RWPE1 (cell line): Measurements from ENCODE around the gene PF4V1.

ENCODE experiments used
- CTCF ChIA-PET: fragments of 350-600 bp; sonication (Branson Sonifier 250); formaldehyde crosslinking; extraction: SDS; loops from one replicate; lab custom pipeline; 2021; lab: Yijun Ruan, JAX
- POLR2A ChIA-PET: fragments of 400-600 bp; formaldehyde crosslinking; extraction: SDS; loops from one replicate; lab custom pipeline; 2020; ENCODE audit warnings: antibody characterized with exemption; ENCODE audit not compliant: low non-redundant PET; lab: Yijun Ruan, JAX
- DNase-seq: peaks from one replicate; pipeline ENCODE4 v3.0.0; 2012; ENCODE audit warnings: low spot score
- H3K27ac ChIP-seq: fragments of 450-650 bp; 2 replicates; pipeline ENCODE4 v1.5.1; 2017
- CTCF ChIP-seq: fragments of 450-650 bp; conservative IDR thresholded peaks from 2 replicates; pipeline ENCODE4 v1.5.1; 2017; ENCODE audit warnings: low read depth, mild to moderate bottlenecking

The PF4V1 gene

GRCh38 chr4:73842696-73843095 lies 10.4 kb upstream of the PF4V1 start:
- ChIA-PET POLR2A (no interaction called here), CTCF (interaction anchor here (0.5 to 1.3 kb wide), 2 partner anchors 22 to 30 kb away, joined by 3 read pairs; no protein-coding TSS in a partner anchor)
- DNase-seq: no peak
- H3K27ac ChIP-seq: no peak overlapping the region
- no peak for TF ChIP-seq CTCF

DNA sequence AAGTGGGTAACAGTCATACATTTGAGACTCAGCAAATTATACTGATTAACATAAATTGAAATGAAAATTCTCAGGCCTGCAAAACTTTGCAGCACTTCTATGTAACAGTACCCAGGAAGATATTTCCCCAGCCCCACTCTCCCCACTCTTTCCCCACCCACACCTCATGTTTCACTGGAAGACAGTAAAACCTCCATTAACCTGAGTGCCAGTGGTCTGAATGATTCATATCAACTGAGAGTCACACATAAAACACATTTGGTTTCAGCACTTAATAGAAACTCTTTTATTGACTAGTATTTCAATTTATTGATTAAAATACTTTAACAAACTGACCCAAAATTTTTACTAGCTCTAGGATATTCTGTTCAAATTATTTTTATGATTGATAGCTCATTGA lies 9.7 kb upstream of the PF4V1 start:
- no peak overlapping the region for H3K27ac ChIP-seq
- TF ChIP-seq CTCF: no peak
- no peak for DNase-seq
- ChIA-PET CTCF (interaction anchor here (0.7 to 0.9 kb wide), 2 partner anchors 81 to 290 kb away, joined by 3 to 4 read pairs; no protein-coding TSS in a partner anchor), POLR2A (interaction anchor here (0.7 kb wide), 1 partner anchor 64 kb away, joined by 3 read pairs; no protein-coding TSS in a partner anchor)

DNA sequence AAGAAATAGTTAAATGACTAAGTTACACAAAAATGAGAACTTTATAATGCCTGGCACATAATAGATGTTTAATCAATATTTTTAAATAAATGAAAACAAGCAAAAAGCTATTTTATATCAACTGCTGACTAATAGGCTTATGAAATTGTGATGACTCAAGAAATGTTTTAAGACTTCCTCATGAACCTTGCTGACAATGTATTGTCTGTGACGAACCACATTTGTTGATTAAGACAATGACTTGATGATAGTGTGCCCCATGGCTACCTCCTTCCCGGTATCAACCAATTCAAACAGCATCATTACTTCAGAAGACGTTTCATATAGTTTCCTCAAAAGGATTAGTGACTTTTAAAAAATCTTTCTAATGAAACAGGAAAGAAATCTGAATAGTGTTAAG lies 8.8 kb upstream of the PF4V1 start:
- DNase-seq: peak; percentile 49
- TF ChIP-seq CTCF: no peak
- no peak overlapping the region for H3K27ac ChIP-seq
- CTCF ChIA-PET: interaction anchor here (0.7 kb wide), 1 partner anchor 398 kb away, joined by 3 read pairs; no protein-coding TSS in a partner anchor
- POLR2A ChIA-PET: no interaction called here

- H3K27ac ChIP-seq: no peak overlapping the region
- ChIA-PET POLR2A (no interaction called here), CTCF (interaction anchor here (0.7 kb wide), 1 partner anchor 399 kb away, joined by 3 read pairs; no protein-coding TSS in a partner anchor)
- DNase-seq: no peak
- no peak for TF ChIP-seq CTCF
Measured at GRCh38 chr4:73844806-73845205, 8.3 kb upstream of the PF4V1 start.

DNA sequence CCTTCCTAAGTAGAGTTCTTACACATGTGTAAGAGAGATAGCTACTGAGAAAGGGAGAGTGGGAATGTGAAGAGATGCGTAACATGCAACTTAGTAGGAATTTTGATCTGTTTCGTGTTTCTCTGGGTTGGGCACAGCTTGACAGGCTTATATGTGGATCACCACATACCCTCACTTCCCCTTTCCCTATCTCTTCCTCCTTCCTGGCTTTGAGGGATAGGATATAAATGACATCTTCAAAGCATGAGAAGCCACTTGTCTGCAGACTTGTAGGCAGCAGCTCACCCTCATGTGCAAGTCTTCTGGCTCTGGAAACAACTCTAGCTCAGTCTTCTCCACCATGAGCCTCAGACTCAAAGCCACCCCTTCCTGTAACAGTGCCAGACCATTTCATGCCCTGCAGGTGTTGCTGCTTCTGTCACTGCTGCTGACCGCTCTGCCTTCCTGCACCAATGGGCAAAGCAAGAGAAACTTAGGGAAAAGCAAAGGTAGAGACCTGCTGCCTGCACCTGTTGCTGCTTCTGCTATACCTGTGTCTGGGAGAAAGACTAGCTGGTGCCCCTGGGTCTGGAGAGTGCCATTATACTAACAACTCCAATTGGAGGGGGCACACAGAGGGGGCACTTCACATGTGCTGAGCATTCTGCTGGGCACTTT lies 5.4 kb upstream of the PF4V1 start:
- ChIA-PET POLR2A (no interaction called here), CTCF (no interaction called here)
- no peak overlapping the region for H3K27ac ChIP-seq
- DNase-seq: no peak
- TF ChIP-seq CTCF: no peak

DNA sequence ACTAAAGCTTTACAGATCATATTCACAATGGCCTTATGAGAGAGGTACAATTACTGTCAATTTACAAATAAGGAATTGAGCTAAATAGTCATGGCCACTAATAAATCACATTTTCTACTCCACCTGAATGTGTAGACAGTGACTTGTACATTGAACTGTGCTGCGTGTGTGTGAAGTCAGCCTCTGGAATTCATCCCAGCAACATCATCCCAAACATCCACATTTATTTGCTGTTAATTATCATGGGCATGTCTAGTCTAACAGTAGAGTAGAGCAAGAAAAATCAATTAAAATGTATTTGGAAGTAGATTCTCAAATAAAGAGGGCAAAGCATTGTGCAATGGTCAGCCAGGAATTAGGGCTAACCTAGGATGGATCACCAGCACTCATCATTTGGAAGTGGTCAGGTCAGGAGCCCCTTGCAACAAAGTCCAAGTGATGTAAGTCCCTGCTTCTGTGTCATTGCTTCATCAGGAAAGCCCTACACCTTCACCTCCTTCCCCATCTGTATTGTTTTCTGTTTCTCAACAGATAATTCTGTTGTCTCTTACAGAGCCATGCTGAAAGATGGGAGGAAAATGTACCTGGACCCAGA lies 4.8 kb upstream of the PF4V1 start:
- no peak for TF ChIP-seq CTCF
- H3K27ac ChIP-seq: no peak overlapping the region
- DNase-seq: no peak
- POLR2A ChIA-PET: no interaction called here
- CTCF ChIA-PET: interaction anchor here (0.6 kb wide), 2 partner anchors 53 to 1703 kb away, joined by 3 read pairs; no protein-coding TSS in a partner anchor
